Transverse colon (tissue), 3 donors: ENCODE measurements around the gene IQCF6.

Experiments used
- EP300 ChIP-seq: sonication (generic); formaldehyde crosslinking; IDR thresholded peaks from one replicate; pipeline ENCODE4 v1.6.1; 2017; ENCODE audit warnings: antibody characterized with exemption, low read depth
- TF ChIP-seq, protein P1 (sequence below), 5 experiments: fragments of 200-600 bp in 3 of 5; fragments of 450-650 bp in 2 of 5; sonication (generic) in 3 of 5; IDR thresholded peaks; 1 replicate in 2 of 5; 2 replicates in 3 of 5; pipeline ENCODE4 v1.5.1; 2016 to 2017; ENCODE audit warnings: antibody characterized with exemption in 5 of 5, inconsistent platforms in 3 of 5, mild to moderate bottlenecking in 2 of 5, moderate library complexity in 1 of 5

DNA sequence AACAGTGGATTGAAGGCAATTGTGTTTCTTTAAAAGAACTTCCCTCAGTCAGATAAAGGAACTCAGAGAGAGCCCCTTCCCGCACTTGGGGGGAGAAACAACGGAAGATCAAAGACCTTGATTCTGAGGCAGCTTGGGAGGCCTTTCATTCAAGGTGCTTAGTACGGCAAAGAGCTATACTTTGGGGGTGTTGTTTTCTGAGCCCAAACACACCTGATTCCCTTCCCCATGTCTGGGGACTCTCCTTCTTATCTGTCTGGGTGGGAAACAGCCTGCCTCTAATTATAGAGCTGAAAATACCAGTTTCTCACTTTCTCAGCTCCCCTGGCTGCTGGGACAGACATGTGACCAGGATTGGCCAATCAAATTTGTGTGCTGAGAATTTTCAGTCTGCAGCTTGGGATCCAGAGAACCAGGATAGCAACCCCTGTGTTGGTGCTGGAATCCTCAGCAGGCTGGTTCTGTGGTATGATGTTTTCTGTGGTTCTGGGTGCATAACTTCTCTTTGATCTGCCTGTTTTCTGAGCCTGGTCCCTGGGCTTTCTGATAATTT lies 19.4 kb upstream of the IQCF6 start:
- TF ChIP-seq, protein P1, sequence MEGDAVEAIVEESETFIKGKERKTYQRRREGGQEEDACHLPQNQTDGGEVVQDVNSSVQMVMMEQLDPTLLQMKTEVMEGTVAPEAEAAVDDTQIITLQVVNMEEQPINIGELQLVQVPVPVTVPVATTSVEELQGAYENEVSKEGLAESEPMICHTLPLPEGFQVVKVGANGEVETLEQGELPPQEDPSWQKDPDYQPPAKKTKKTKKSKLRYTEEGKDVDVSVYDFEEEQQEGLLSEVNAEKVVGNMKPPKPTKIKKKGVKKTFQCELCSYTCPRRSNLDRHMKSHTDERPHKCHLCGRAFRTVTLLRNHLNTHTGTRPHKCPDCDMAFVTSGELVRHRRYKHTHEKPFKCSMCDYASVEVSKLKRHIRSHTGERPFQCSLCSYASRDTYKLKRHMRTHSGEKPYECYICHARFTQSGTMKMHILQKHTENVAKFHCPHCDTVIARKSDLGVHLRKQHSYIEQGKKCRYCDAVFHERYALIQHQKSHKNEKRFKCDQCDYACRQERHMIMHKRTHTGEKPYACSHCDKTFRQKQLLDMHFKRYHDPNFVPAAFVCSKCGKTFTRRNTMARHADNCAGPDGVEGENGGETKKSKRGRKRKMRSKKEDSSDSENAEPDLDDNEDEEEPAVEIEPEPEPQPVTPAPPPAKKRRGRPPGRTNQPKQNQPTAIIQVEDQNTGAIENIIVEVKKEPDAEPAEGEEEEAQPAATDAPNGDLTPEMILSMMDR (IDR thresholded peaks at IDR 0.05) = no peak
- TF ChIP-seq EP300 = no peak
